Epithelial cell of proximal tubule (primary cell): ENCODE results near the gene MAGI2. TPM values are rescaled to one million over a fixed set of nuclear protein-coding genes. Genes with fewer than 3 reads are reported as not detected.

Source experiments
- DNase-seq: peaks from one replicate; pipeline ENCODE4 v3.0.0-alpha.2; 2011; ENCODE audit warnings: low read depth
- H3K4me3 ChIP-seq: 2 replicates; pipeline ENCODE4 v1.5.1; 2011; ENCODE audit warnings: low read depth, mild to moderate bottlenecking, low read length
- CTCF ChIP-seq: conservative IDR thresholded peaks from 2 replicates; pipeline ENCODE4 v1.5.1; 2012; ENCODE audit warnings: low read depth, mild to moderate bottlenecking, low read length
- total RNA-seq: library from RNA; depleted of rRNA; stranded (reverse); fragments of >200 nt; gene quantifications from 2 replicates; pipeline ENCODE4 v1.2.3, GENCODE V29; 2015

MAGI2 gene
- total RNA-seq, 1 donor from 2014 or later, result 0.92 TPM

- no peak for DNase-seq
- H3K4me3 ChIP-seq, result no peak overlapping the region
- TF ChIP-seq CTCF, result no peak
These were observed 963.8 kb downstream of the MAGI2 start for GRCh38 chr7:78489476-78490240.

DNA sequence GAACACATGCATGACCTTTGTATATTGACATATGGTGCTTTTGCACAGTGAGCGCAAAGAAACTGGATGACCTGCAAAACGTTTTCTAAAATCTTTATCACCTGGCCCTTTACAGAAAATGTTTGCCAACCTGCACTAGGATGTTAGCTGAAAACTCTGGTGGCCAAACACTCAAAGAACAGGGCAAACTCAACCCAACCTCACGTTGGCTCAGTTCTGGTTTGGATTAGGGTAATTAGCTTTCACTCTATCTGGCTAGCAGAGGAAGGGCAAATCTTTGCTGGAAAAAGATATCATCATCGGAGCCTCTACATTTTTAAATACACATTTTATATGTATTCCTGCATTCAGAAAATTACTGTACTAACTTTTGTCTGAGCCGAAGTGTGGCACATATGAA lies 966.0 kb downstream of the MAGI2 start:
- no peak overlapping the region for H3K4me3 ChIP-seq
- TF ChIP-seq CTCF, result no peak
- DNase-seq, result no peak

DNA sequence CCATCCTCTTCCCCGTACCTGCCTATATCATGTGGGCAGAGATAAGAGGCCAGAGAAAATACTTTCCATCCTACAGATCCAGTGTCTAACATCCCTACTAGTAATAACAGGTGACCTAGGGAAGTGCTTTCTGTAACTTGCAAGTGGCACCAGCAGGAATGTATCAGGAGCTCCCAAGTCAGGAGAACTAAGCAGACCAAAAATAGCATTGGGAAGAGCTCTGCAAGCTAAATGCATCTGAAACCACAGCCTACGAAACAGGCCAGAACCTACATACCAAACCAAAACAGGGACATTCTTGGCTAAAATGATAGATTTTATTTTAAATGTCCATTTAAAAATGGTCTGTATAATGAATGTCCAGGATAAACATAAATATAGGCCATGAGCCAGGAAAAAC lies 974.1 kb downstream of the MAGI2 start:
- no peak for DNase-seq
- no peak overlapping the region for H3K4me3 ChIP-seq
- no peak for TF ChIP-seq CTCF

- TF ChIP-seq CTCF, result no peak
- DNase-seq, result no peak
- no peak overlapping the region for H3K4me3 ChIP-seq
These were observed 976.5 kb downstream of the MAGI2 start for GRCh38 chr7:78476851-78477405.

DNA sequence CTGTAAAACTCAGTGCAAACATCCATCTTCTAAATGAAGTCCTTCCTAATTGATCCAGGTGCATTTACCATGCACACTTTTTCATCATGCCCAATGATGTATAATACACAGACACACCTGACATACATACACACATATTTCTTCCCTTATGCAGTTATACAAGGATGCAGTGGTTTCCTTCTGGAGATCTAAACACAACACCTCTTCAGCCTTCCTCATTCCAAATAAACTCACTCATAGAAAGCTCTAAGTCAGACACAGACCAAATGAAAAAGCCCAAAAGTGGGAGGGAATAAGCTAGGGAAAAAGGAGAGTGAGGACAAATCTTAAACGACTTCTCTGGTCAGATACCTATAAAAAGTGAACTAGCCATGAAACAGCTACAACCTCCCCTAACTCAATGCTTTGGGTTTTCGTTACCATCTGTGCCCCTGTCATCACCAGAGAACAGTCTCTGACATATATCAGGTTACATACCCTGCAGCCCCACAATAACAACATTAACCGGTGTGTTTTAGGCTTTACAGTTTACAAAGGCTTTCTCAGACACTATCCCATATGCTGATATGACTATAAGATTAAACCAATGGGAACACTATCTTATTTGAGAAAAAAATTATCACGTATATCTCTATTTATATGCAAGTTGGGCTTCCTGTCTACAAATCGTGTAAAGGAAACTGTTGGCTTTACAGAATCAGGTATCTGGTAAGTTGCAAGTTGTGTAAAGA lies 979.7 kb downstream of the MAGI2 start:
- TF ChIP-seq CTCF, result no peak
- H3K4me3 ChIP-seq, result no peak overlapping the region
- no peak for DNase-seq

DNA sequence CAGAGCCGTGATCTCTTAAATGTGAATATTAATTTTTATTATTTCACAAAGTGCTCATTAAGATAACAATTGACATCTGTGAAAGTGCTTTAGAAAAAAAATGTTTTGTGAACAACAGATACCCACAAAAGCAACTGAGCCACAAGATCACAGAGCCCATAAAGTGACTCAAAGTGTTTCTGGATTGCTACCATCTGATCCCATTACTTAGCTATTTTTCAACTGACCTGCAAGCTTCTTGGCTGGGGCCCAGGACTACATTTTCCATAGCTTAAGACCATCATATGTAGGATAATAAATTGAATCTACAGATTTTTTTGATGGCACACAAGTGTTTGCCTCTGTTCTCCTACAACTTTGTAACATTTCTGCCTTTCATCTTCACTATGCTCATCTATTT lies 980.4 kb downstream of the MAGI2 start:
- H3K4me3 ChIP-seq, result no peak overlapping the region
- DNase-seq, result no peak
- no peak for TF ChIP-seq CTCF
